T-helper 1 cell treated with Interleukin-12 subunit alpha and Interleukin-12 subunit beta and Interleukin-4 antibody, amounts not matched to agents 30 μg/mL and 1 μg/mL, for 36 hours (primary cell): ENCODE measurements around the gene SETDB2.

Source experiments
- H3K27ac Mint-ChIP-seq: one replicate; pipeline ENCODE4 v1.8.0; 2021; ENCODE audit warnings: mild to moderate bottlenecking, mixed read lengths
- H3K27me3 Mint-ChIP-seq: one replicate; pipeline ENCODE4 v1.8.0; 2021; ENCODE audit warnings: low read depth, mixed read lengths
- H3K36me3 Mint-ChIP-seq: one replicate; pipeline ENCODE4 v1.8.0; 2021; ENCODE audit warnings: low read depth, mixed read lengths
- H3K4me1 Mint-ChIP-seq: one replicate; pipeline ENCODE4 v1.8.0; 2021; ENCODE audit warnings: low read depth, mixed read lengths
- H3K4me3 Mint-ChIP-seq: one replicate; pipeline ENCODE4 v1.8.0; 2021; ENCODE audit warnings: mild to moderate bottlenecking, moderate library complexity, mixed read lengths
- H3K9me3 Mint-ChIP-seq: one replicate; pipeline ENCODE4 v1.8.0; 2021; ENCODE audit warnings: mixed read lengths

The SETDB2 gene

GRCh38 chr13:49412749-49413148 lies 31.3 kb upstream of the SETDB2 start:
- Mint-ChIP-seq H3K27me3 (no peaks in the 10 kb centered on the region), H3K36me3 (no peaks in the 10 kb centered on the region), H3K9me3 (no peaks in the 10 kb centered on the region), H3K4me1 (no peaks in the 10 kb centered on the region), H3K4me3 (no peak overlapping the region), H3K27ac (no peak overlapping the region)

GRCh38 chr13:49417161-49417560 lies 26.9 kb upstream of the SETDB2 start:
- H3K27me3 Mint-ChIP-seq, result peaks cover 6% of the 10 kb centered on the region
- H3K36me3 Mint-ChIP-seq, result no peaks in the 10 kb centered on the region
- H3K4me1 Mint-ChIP-seq, result no peaks in the 10 kb centered on the region
- no peaks in the 10 kb centered on the region for H3K9me3 Mint-ChIP-seq
- no peak overlapping the region for H3K4me3 Mint-ChIP-seq
- no peak overlapping the region for H3K27ac Mint-ChIP-seq

- H3K9me3 Mint-ChIP-seq, result no peaks in the 10 kb centered on the region
- no peaks in the 10 kb centered on the region for H3K36me3 Mint-ChIP-seq
- H3K4me1 Mint-ChIP-seq, result no peaks in the 10 kb centered on the region
- H3K27ac Mint-ChIP-seq, result no peak overlapping the region
- H3K4me3 Mint-ChIP-seq, result no peak overlapping the region
- peaks cover 6% of the 10 kb centered on the region for H3K27me3 Mint-ChIP-seq
Measured at GRCh38 chr13:49418206-49418605, 25.9 kb upstream of the SETDB2 start.

GRCh38 chr13:49419276-49419675 lies 24.8 kb upstream of the SETDB2 start:
- Mint-ChIP-seq H3K4me1 (no peaks in the 10 kb centered on the region), H3K9me3 (no peaks in the 10 kb centered on the region), H3K27ac (no peak overlapping the region), H3K36me3 (no peaks in the 10 kb centered on the region), H3K4me3 (no peak overlapping the region), H3K27me3 (peaks cover 6% of the 10 kb centered on the region)

- no peak overlapping the region for H3K4me3 Mint-ChIP-seq
- H3K36me3 Mint-ChIP-seq, result no peaks in the 10 kb centered on the region
- H3K9me3 Mint-ChIP-seq, result no peaks in the 10 kb centered on the region
- H3K27ac Mint-ChIP-seq, result no peak overlapping the region
- no peaks in the 10 kb centered on the region for H3K4me1 Mint-ChIP-seq
- peaks cover 6% of the 10 kb centered on the region for H3K27me3 Mint-ChIP-seq
Measured at GRCh38 chr13:49421391-49421790, 22.7 kb upstream of the SETDB2 start.

- Mint-ChIP-seq H3K27ac (no peak overlapping the region), H3K4me3 (no peak overlapping the region), H3K27me3 (peaks cover 6% of the 10 kb centered on the region), H3K9me3 (no peaks in the 10 kb centered on the region), H3K4me1 (no peaks in the 10 kb centered on the region), H3K36me3 (no peaks in the 10 kb centered on the region)
Measured at GRCh38 chr13:49424011-49424560, 20.0 kb upstream of the SETDB2 start.

- no peak overlapping the region for H3K27ac Mint-ChIP-seq
- H3K27me3 Mint-ChIP-seq, result no peaks in the 10 kb centered on the region
- H3K36me3 Mint-ChIP-seq, result no peaks in the 10 kb centered on the region
- H3K9me3 Mint-ChIP-seq, result no peaks in the 10 kb centered on the region
- no peaks in the 10 kb centered on the region for H3K4me1 Mint-ChIP-seq
- H3K4me3 Mint-ChIP-seq, result no peak overlapping the region
Measured at GRCh38 chr13:49428041-49428763, 15.9 kb upstream of the SETDB2 start.

GRCh38 chr13:49429121-49429520 lies 15.0 kb upstream of the SETDB2 start:
- Mint-ChIP-seq H3K27ac (no peak overlapping the region), H3K9me3 (no peaks in the 10 kb centered on the region), H3K4me3 (no peak overlapping the region), H3K36me3 (peaks cover 3% of the 10 kb centered on the region), H3K27me3 (no peaks in the 10 kb centered on the region), H3K4me1 (no peaks in the 10 kb centered on the region)

- Mint-ChIP-seq H3K4me1 (no peaks in the 10 kb centered on the region), H3K9me3 (no peaks in the 10 kb centered on the region), H3K27me3 (peaks cover 4% of the 10 kb centered on the region), H3K4me3 (no peak overlapping the region), H3K27ac (no peak overlapping the region), H3K36me3 (peaks cover 4% of the 10 kb centered on the region)
Measured at GRCh38 chr13:49435992-49436391, 8.1 kb upstream of the SETDB2 start.

GRCh38 chr13:49436890-49437289 lies 7.2 kb upstream of the SETDB2 start:
- no peaks in the 10 kb centered on the region for H3K9me3 Mint-ChIP-seq
- H3K36me3 Mint-ChIP-seq, result peaks cover 4% of the 10 kb centered on the region
- H3K27ac Mint-ChIP-seq, result no peak overlapping the region
- H3K4me3 Mint-ChIP-seq, result no peak overlapping the region
- peaks cover 3% of the 10 kb centered on the region for H3K4me1 Mint-ChIP-seq
- peaks cover 4% of the 10 kb centered on the region for H3K27me3 Mint-ChIP-seq

GRCh38 chr13:49437705-49438104 lies 6.4 kb upstream of the SETDB2 start:
- Mint-ChIP-seq H3K4me3 (no peak overlapping the region), H3K4me1 (peaks cover 8% of the 10 kb centered on the region), H3K27ac (no peak overlapping the region), H3K9me3 (no peaks in the 10 kb centered on the region), H3K27me3 (peaks cover 4% of the 10 kb centered on the region), H3K36me3 (peaks cover 4% of the 10 kb centered on the region)

- H3K27me3 Mint-ChIP-seq, result peaks cover 4% of the 10 kb centered on the region
- H3K4me1 Mint-ChIP-seq, result peaks cover 14% of the 10 kb centered on the region
- no peak overlapping the region for H3K4me3 Mint-ChIP-seq
- peaks cover 3% of the 10 kb centered on the region for H3K36me3 Mint-ChIP-seq
- H3K9me3 Mint-ChIP-seq, result no peaks in the 10 kb centered on the region
- no peak overlapping the region for H3K27ac Mint-ChIP-seq
Measured at GRCh38 chr13:49439609-49440008, 4.5 kb upstream of the SETDB2 start.

GRCh38 chr13:49441312-49441711 lies 2.8 kb upstream of the SETDB2 start:
- H3K4me3 Mint-ChIP-seq, result no peak overlapping the region
- H3K27ac Mint-ChIP-seq, result no peak overlapping the region
- no peaks in the 10 kb centered on the region for H3K9me3 Mint-ChIP-seq
- peaks cover 17% of the 10 kb centered on the region for H3K4me1 Mint-ChIP-seq
- peaks cover 4% of the 10 kb centered on the region for H3K27me3 Mint-ChIP-seq
- peaks cover 3% of the 10 kb centered on the region for H3K36me3 Mint-ChIP-seq

- Mint-ChIP-seq H3K4me3 (peak overlapping the region; percentile 9), H3K27ac (peak overlapping the region; percentile 23), H3K27me3 (peaks cover 4% of the 10 kb centered on the region), H3K4me1 (peaks cover 22% of the 10 kb centered on the region), H3K36me3 (peaks cover 3% of the 10 kb centered on the region), H3K9me3 (no peaks in the 10 kb centered on the region)
Measured at GRCh38 chr13:49441846-49442245, 2.2 kb upstream of the SETDB2 start.

GRCh38 chr13:49443357-49443703 lies 744 bp upstream of the SETDB2 start:
- peaks cover 30% of the 10 kb centered on the region for H3K4me1 Mint-ChIP-seq
- peaks cover 6% of the 10 kb centered on the region for H3K36me3 Mint-ChIP-seq
- peak overlapping the region; percentile 99 for H3K27ac Mint-ChIP-seq
- H3K27me3 Mint-ChIP-seq, result peaks cover 4% of the 10 kb centered on the region
- no peaks in the 10 kb centered on the region for H3K9me3 Mint-ChIP-seq
- H3K4me3 Mint-ChIP-seq, result peak overlapping the region; percentile 94
